NB4 (cell line): ENCODE measurements around the gene COPE.

ENCODE experiments used
- DNase-seq: peaks from one replicate; pipeline ENCODE4 v3.0.0; 2010; ENCODE audit warnings: low read depth
- H3K4me3 ChIP-seq: one replicate; pipeline ENCODE4 v1.5.1; 2011; ENCODE audit warnings: mild to moderate bottlenecking, low read depth, low read length, moderate library complexity
- MAX ChIP-seq: IDR thresholded peaks from 2 replicates; pipeline ENCODE4 v1.6.1; 2011; ENCODE audit warnings: low read depth, low read length
- MYC ChIP-seq: IDR thresholded peaks from 2 replicates; pipeline ENCODE4 v1.6.1; 2011; ENCODE audit warnings: low read depth, low read length
- POLR2A ChIP-seq: IDR thresholded peaks from 2 replicates; pipeline ENCODE4 v1.6.1; 2011; ENCODE audit warnings: mild to moderate bottlenecking; ENCODE audit not compliant: insufficient read length; ENCODE audit errors: extremely low read depth
- TF ChIP-seq, protein P1 (sequence below): IDR thresholded peaks from one replicate; pipeline ENCODE4 v1.5.1; 2012; ENCODE audit warnings: low read depth, low read length

COPE gene

DNA sequence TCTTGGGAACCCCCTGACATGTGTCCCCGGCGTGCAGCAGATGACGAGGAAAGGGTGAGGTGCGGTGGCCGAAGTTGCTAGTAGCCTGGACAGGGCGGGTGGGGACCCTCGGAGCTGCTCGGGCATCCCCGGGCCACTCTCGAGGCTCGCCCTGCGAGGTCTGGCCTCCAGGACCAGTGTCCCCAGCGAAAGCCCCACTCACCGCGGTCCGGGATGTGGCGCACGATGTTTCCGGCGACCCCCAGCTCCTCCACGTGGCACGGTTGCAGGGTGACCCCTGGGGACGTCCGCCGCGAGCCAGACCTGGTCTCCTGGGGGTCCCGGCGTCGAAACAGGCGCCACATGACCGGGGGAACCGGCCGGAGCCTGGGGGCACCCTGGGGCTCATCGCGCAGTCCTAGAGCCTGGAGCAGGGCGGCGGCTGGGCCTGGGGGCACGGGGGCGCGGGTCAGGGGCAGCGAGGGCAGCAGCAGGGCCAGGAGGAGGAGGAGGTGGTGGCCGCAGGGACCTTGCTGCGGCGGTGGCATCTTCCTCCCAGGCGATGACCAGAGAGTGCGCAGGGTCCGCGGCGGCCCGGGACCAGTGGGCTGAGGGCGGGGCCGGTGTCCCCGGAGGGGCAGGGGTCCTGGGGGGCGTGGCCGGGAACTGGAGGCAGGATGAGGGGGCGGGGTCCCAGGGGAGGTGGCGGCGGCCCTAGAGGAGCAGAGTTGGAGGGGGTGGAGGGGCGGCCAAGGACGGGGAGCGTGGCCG lies 49.2 kb downstream of the COPE start:
- H3K4me3 ChIP-seq = no peak overlapping the region
- TF ChIP-seq MYC (no peak), POLR2A (no peak), MAX (no peak)
- TF ChIP-seq, protein P1, sequence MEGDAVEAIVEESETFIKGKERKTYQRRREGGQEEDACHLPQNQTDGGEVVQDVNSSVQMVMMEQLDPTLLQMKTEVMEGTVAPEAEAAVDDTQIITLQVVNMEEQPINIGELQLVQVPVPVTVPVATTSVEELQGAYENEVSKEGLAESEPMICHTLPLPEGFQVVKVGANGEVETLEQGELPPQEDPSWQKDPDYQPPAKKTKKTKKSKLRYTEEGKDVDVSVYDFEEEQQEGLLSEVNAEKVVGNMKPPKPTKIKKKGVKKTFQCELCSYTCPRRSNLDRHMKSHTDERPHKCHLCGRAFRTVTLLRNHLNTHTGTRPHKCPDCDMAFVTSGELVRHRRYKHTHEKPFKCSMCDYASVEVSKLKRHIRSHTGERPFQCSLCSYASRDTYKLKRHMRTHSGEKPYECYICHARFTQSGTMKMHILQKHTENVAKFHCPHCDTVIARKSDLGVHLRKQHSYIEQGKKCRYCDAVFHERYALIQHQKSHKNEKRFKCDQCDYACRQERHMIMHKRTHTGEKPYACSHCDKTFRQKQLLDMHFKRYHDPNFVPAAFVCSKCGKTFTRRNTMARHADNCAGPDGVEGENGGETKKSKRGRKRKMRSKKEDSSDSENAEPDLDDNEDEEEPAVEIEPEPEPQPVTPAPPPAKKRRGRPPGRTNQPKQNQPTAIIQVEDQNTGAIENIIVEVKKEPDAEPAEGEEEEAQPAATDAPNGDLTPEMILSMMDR = no peak
- DNase-seq = no peak

GRCh38 chr19:18869023-18869618 lies 50.1 kb downstream of the COPE start:
- no peak overlapping the region for H3K4me3 ChIP-seq
- no peak for TF ChIP-seq POLR2A
- no peak for TF ChIP-seq MYC
- TF ChIP-seq MAX = no peak
- TF ChIP-seq, protein P1 = no peak
- no peak for DNase-seq

- H3K4me3 ChIP-seq = no peak overlapping the region
- DNase-seq = no peak
- TF ChIP-seq MYC (no peak), POLR2A (no peak), MAX (no peak)
- TF ChIP-seq, protein P1 = no peak
Measured at GRCh38 chr19:18868380-18869022, 50.7 kb downstream of the COPE start.

DNA sequence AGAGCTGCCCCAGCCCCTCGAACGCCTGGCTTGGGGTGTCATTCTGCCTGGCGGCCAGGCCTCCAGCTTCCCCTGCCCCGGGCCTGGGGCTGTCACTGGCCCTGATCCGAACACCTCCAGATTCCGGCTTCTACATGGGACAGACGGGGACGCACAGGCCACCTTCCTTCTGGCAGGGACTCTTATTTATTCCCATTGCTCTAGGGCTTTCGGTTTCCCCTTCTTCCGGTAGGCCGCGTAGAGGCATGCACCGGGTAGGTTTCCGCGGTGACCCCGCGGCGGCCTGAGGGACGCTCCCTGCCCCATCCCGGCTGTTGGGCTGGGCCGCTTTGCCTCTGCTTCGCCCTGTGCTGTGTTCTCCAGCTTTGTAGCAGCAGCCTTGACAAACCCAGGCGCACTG lies 51.4 kb downstream of the COPE start:
- no peak overlapping the region for H3K4me3 ChIP-seq
- TF ChIP-seq MAX (no peak), POLR2A (no peak), MYC (no peak)
- TF ChIP-seq, protein P1 = no peak
- DNase-seq = no peak

DNA sequence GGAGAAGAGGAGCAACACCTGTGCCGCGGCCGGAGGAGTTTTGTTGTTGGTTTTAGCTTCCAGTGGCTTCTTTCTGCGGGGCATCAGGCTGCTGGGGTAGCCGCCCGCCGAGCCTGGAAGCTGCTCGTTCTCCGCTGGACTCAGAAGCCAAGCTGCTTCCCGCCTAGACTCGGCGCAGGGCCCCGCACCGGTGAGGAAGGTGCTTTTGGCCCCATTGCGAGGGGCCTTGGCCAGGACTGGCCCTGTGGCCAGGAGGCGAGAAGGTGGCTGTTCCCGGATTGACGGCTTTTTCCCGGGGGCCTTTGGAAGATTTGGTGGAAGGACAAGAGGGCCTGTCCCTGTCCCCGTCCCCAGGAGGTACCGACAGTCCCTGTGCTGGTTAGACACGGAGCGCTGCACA lies 52.0 kb downstream of the COPE start:
- H3K4me3 ChIP-seq = no peak overlapping the region
- DNase-seq = no peak
- TF ChIP-seq MAX (no peak), POLR2A (no peak), MYC (no peak)
- TF ChIP-seq, protein P1 = no peak
